Caco-2 (cell line): Measurements from ENCODE around the gene EIF1AD. TPM values are rescaled to one million over a fixed set of nuclear protein-coding genes. Genes with fewer than 3 reads are reported as not detected.

Experiments
- BruUV-seq: library from RNA; stranded (reverse); fragments of 400-500 nt; replicated peaks from 2 replicates; lab custom pipeline; 2021; lab: Mats Ljungman, UMichigan
- CTCF ChIA-PET: fragments of 300-600 bp; sonication (Branson Sonifier 250); formaldehyde crosslinking; loops from one replicate; lab custom pipeline; 2022; ENCODE audit warnings: antibody characterized with exemption; lab: Charles Lee
- POLR2A ChIA-PET: fragments of 300-600 bp; sonication (Branson Sonifier 250); formaldehyde crosslinking; loops from one replicate; lab custom pipeline; 2022; ENCODE audit warnings: antibody characterized with exemption; lab: Charles Lee
- DNase-seq, 2 experiments: peaks; one replicate each; pipeline versions ENCODE4 v3.0.0 to v3.0.0-alpha.2; 2020 to 2022
- H3K27me3 ChIP-seq: replicated peaks from 2 replicates; pipeline ENCODE4 v1.6.0; 2011; ENCODE audit warnings: low read length; ENCODE audit not compliant: control insufficient read depth, insufficient read depth
- H3K36me3 ChIP-seq: 2 replicates; pipeline ENCODE4 v1.5.1; 2011; ENCODE audit warnings: low read length; ENCODE audit not compliant: control insufficient read depth, insufficient read depth
- H3K4me1 ChIP-seq: fragments of 250-450 bp; sonication (Bioruptor Pico); 2 replicates; pipeline ENCODE4 v1.5.1; 2020; ENCODE audit warnings: mild to moderate bottlenecking
- H3K4me3 ChIP-seq: 2 replicates; pipeline ENCODE4 v1.5.1; 2011; ENCODE audit warnings: low read depth, mild to moderate bottlenecking, control low read depth, low read length
- H3K9me3 ChIP-seq: fragments of 250-450 bp; sonication (Bioruptor Pico); 2 replicates; pipeline ENCODE4 v1.5.1; 2020; ENCODE audit warnings: mild to moderate bottlenecking, moderate library complexity
- H3K27ac Mint-ChIP-seq: one replicate; pipeline ENCODE4 v1.8.0; 2022; ENCODE audit warnings: mixed read lengths; ENCODE audit not compliant: unreplicated experiment
- H3K27me3 Mint-ChIP-seq: one replicate; pipeline ENCODE4 v1.8.0; 2022; ENCODE audit warnings: mixed read lengths; ENCODE audit not compliant: insufficient read depth, unreplicated experiment
- H3K36me3 Mint-ChIP-seq: one replicate; pipeline ENCODE4 v1.8.0; 2022; ENCODE audit warnings: mild to moderate bottlenecking, mixed read lengths; ENCODE audit not compliant: insufficient read depth, unreplicated experiment
- H3K4me1 Mint-ChIP-seq: one replicate; pipeline ENCODE4 v1.8.0; 2022; ENCODE audit warnings: low read depth, mixed read lengths; ENCODE audit not compliant: unreplicated experiment
- H3K4me3 Mint-ChIP-seq: one replicate; pipeline ENCODE4 v1.8.0; 2022; ENCODE audit warnings: mild to moderate bottlenecking, moderate library complexity, mixed read lengths; ENCODE audit not compliant: unreplicated experiment
- H3K9me3 Mint-ChIP-seq: one replicate; pipeline ENCODE4 v1.8.0; 2022; ENCODE audit warnings: mixed read lengths; ENCODE audit not compliant: unreplicated experiment
- intact Hi-C: fragments of 100-400 bp; cut with micrococcal nuclease; formaldehyde crosslinking; loops from one replicate; pipeline ENCODE4 v1.10.0; 2022; ENCODE audit not compliant: unreplicated experiment
- total RNA-seq: library from RNA; stranded (reverse); gene quantifications from 2 replicates; pipeline ENCODE4 v1.2.3, GENCODE V29; 2022
- TF ChIP-seq, protein P1 (sequence below), 2 experiments: fragments of 200-600 bp in 1 of 2; IDR thresholded peaks; 1 replicate in 1 of 2; 2 replicates in 1 of 2; pipeline versions ENCODE4 v1.5.1 to v1.8.0; 2011 to 2022; ENCODE audit warnings: antibody characterized with exemption in 1 of 2, control low read depth in 1 of 2, inconsistent platforms in 1 of 2, low read depth in 1 of 2, low read length in 1 of 2, mild to moderate bottlenecking in 1 of 2, moderate library complexity in 1 of 2; ENCODE audit not compliant: insufficient read depth in 1 of 2, severe bottlenecking in 1 of 2, unreplicated experiment in 1 of 2

EIF1AD gene
- total RNA-seq, 1 experiment from 2014 or later: 55.3 TPM

DNA sequence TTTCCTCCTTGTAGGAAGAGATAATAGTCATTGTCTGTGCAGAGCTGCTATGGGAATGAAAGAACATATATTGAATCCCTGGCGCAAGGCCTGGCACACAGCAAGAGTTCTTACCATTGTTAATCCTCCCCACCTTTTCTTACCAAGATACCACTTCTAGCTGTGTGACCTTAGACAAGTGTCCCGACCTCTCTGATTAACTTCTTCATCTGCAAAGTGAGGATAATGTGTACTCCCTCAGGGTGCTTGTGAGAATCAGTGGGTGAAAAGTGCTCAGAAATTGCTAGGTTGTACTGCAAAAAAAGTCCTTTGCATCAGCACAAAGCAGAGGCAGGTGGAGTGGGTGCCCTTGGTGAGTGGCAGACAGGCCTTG lies 6.1 kb upstream of the EIF1AD start:
- Mint-ChIP-seq H3K27me3 (no peaks in the 10 kb centered on the region), H3K36me3 (peaks cover 38% of the 10 kb centered on the region), H3K9me3 (no peaks in the 10 kb centered on the region), H3K27ac (no peak overlapping the region), H3K4me1 (peaks cover 7% of the 10 kb centered on the region), H3K4me3 (no peak overlapping the region)
- CTCF ChIA-PET: interaction anchor here (1.0 kb wide), 1 partner anchor 60 kb away, joined by 3 read pairs; no protein-coding TSS in a partner anchor
- peaks cover 18% of the 10 kb centered on the region for H3K4me1 ChIP-seq
- H3K27me3 ChIP-seq: no peaks in the 10 kb centered on the region
- H3K4me3 ChIP-seq: no peak overlapping the region
- no peaks in the 10 kb centered on the region for H3K36me3 ChIP-seq
- no TSS peak for BruUV-seq
- no peak for DNase-seq
- no peaks in the 10 kb centered on the region for H3K9me3 ChIP-seq
- POLR2A ChIA-PET: interaction anchor here (0.9 kb wide), 1 partner anchor 44 kb away, joined by 4 read pairs; the partner anchor contains the start of gene SF3B2
- intact Hi-C loops: no loop called here
- TF ChIP-seq, protein P1, sequence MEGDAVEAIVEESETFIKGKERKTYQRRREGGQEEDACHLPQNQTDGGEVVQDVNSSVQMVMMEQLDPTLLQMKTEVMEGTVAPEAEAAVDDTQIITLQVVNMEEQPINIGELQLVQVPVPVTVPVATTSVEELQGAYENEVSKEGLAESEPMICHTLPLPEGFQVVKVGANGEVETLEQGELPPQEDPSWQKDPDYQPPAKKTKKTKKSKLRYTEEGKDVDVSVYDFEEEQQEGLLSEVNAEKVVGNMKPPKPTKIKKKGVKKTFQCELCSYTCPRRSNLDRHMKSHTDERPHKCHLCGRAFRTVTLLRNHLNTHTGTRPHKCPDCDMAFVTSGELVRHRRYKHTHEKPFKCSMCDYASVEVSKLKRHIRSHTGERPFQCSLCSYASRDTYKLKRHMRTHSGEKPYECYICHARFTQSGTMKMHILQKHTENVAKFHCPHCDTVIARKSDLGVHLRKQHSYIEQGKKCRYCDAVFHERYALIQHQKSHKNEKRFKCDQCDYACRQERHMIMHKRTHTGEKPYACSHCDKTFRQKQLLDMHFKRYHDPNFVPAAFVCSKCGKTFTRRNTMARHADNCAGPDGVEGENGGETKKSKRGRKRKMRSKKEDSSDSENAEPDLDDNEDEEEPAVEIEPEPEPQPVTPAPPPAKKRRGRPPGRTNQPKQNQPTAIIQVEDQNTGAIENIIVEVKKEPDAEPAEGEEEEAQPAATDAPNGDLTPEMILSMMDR (IDR thresholded peaks at IDR 0.05; ENCODE audit: insufficient read depth in 1 of 2, low read depth in 1 of 2, low read length in 1 of 2, severe bottlenecking in 1 of 2, unreplicated experiment in 1 of 2): no peak

DNA sequence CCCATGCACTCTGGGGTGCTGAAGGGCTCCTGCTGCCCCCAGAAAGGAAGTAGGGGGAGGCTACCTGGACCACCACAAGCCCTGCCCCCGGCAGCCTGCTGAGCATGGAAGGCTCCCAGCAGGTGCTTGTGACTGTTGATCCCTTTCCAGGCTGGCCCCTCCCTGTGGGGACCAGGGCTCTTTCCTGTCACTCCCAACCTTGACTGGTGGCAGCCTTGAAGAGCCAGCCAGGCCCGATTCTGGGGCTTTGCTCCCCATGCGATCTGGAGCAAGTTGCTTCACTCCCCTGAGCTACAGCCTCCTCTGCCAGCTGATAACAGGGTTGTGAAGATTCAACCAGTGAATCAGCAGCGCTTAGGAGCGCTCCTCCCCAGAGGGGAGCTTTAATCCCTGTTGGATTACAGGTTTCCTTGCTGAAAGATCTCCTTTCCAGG lies 5.3 kb upstream of the EIF1AD start:
- ChIA-PET CTCF (interaction anchor here (0.6 kb wide), 1 partner anchor 14 kb away, joined by 12 read pairs; no protein-coding TSS in a partner anchor), POLR2A (no interaction called here)
- DNase-seq: no peak
- H3K36me3 Mint-ChIP-seq: peaks cover 46% of the 10 kb centered on the region
- peaks cover 7% of the 10 kb centered on the region for H3K4me1 Mint-ChIP-seq
- H3K9me3 ChIP-seq: no peaks in the 10 kb centered on the region
- H3K36me3 ChIP-seq: no peaks in the 10 kb centered on the region
- no peaks in the 10 kb centered on the region for H3K27me3 Mint-ChIP-seq
- H3K27ac Mint-ChIP-seq: no peak overlapping the region
- no peaks in the 10 kb centered on the region for H3K27me3 ChIP-seq
- H3K4me1 ChIP-seq: peaks cover 13% of the 10 kb centered on the region
- H3K4me3 Mint-ChIP-seq: no peak overlapping the region
- H3K4me3 ChIP-seq: no peak overlapping the region
- no peaks in the 10 kb centered on the region for H3K9me3 Mint-ChIP-seq
- TF ChIP-seq, protein P1 (IDR thresholded peaks at IDR 0.05; ENCODE audit: insufficient read depth in 1 of 2, low read depth in 1 of 2, low read length in 1 of 2, severe bottlenecking in 1 of 2, unreplicated experiment in 1 of 2): no peak
- intact Hi-C loops: no loop called here
- no TSS peak for BruUV-seq

DNA sequence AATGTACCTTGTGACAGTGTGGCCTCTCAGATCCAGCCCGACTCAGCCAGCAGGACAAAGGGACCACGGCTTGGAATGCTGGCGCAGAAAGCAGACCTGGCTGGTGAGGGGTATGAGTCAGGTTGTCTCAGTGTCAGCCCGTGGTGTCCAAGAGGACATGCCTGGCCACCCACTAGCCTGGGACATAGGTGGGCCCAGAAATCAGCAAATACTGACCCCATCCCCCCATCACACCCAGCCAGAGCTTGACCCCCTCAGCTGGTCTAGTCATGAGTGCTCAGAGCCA lies 4.9 kb upstream of the EIF1AD start:
- H3K4me3 Mint-ChIP-seq: no peak overlapping the region
- Histone ChIP-seq H3K9me3 (no peaks in the 10 kb centered on the region), H3K4me3 (no peak overlapping the region), H3K27me3 (no peaks in the 10 kb centered on the region), H3K36me3 (no peaks in the 10 kb centered on the region), H3K4me1 (peaks cover 9% of the 10 kb centered on the region)
- ChIA-PET POLR2A (no interaction called here), CTCF (no interaction called here)
- H3K27ac Mint-ChIP-seq: no peak overlapping the region
- no peaks in the 10 kb centered on the region for H3K27me3 Mint-ChIP-seq
- intact Hi-C loops: no loop called here
- TF ChIP-seq, protein P1 (IDR thresholded peaks at IDR 0.05; ENCODE audit: insufficient read depth in 1 of 2, low read depth in 1 of 2, low read length in 1 of 2, severe bottlenecking in 1 of 2, unreplicated experiment in 1 of 2): no peak
- peaks cover 50% of the 10 kb centered on the region for H3K36me3 Mint-ChIP-seq
- no peaks in the 10 kb centered on the region for H3K9me3 Mint-ChIP-seq
- peaks cover 7% of the 10 kb centered on the region for H3K4me1 Mint-ChIP-seq
- no peak for DNase-seq
- BruUV-seq: no TSS peak
